Suprapubic skin (tissue), 3 donors: ENCODE measurements around the gene PTPRM.

Source experiments
- POLR2A ChIP-seq, 2 donors: fragments of 450-650 bp; IDR thresholded peaks; one replicate each; pipeline ENCODE4 v1.6.1; 2017; ENCODE audit warnings: antibody characterized with exemption in 2 of 2, mild to moderate bottlenecking in 2 of 2, moderate library complexity in 2 of 2
- TF ChIP-seq, protein P1 (sequence below), 2 donors: fragments of 200-600 bp in 1 of 2; fragments of 450-650 bp in 1 of 2; sonication (generic) in 1 of 2; IDR thresholded peaks; one replicate each; pipeline ENCODE4 v1.5.1; 2016 to 2019; ENCODE audit warnings: antibody characterized with exemption in 2 of 2, mild to moderate bottlenecking in 1 of 2, moderate library complexity in 1 of 2

DNA sequence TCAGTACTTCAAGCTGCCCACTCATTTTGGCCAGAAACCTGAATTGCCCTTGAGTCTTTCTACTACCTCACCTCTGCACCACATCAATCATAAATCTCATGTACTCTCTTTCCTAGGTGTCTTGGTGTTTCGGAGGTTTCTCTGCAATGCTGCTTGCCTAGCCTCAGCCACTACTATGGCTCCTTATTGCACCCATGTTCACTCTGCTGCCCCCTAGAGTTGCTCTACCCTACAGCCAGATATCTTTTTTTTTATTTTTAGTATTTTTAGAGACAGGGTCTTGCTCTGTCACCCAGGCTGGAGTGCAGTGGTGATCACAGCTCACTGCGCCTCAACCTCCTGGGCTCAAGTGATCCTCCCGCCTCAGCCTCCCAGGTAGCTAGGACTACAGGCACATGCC is 413.0 kb downstream of the PTPRM start:
- no peak for TF ChIP-seq POLR2A (IDR thresholded peaks at IDR 0.05)
- TF ChIP-seq, protein P1, sequence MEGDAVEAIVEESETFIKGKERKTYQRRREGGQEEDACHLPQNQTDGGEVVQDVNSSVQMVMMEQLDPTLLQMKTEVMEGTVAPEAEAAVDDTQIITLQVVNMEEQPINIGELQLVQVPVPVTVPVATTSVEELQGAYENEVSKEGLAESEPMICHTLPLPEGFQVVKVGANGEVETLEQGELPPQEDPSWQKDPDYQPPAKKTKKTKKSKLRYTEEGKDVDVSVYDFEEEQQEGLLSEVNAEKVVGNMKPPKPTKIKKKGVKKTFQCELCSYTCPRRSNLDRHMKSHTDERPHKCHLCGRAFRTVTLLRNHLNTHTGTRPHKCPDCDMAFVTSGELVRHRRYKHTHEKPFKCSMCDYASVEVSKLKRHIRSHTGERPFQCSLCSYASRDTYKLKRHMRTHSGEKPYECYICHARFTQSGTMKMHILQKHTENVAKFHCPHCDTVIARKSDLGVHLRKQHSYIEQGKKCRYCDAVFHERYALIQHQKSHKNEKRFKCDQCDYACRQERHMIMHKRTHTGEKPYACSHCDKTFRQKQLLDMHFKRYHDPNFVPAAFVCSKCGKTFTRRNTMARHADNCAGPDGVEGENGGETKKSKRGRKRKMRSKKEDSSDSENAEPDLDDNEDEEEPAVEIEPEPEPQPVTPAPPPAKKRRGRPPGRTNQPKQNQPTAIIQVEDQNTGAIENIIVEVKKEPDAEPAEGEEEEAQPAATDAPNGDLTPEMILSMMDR (IDR thresholded peaks at IDR 0.05) = no peak
